ENCODE data around the gene RAB3D.
"Not testable (repeated sequence)": the region's sequence is repeated elsewhere in the genome, so short reads cannot be mapped to it uniquely, and the experiment has no call there.

Gene RAB3D

DNA sequence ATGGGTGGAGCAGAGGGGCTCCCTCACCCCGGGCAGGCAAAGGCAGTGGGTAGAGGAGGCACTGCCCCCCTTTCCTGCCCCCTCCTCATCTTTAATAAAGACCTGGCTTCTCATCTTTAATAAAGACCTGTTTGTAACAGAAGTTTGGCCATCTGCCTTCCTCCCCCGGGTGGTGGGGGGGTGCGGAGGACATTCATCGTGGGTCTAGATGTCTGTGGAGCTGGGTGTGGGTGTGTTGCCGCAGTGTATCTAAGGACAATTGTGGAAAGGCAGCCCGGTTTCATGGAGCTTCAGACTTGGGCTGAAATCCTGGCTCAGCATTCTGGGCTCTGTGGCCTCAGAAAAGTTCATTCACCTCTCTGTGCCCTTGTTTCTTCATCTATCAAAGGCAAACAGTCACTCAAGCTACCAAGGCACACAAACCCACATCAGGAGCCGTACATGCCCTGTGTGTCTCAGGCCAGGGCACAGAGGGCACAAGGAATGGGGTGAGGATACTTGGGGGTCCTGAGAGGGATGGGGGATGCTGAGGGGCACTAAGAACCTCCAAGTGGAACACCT is 26.2 kb upstream of the RAB3D start:
- DNase-seq: no peak

DNA sequence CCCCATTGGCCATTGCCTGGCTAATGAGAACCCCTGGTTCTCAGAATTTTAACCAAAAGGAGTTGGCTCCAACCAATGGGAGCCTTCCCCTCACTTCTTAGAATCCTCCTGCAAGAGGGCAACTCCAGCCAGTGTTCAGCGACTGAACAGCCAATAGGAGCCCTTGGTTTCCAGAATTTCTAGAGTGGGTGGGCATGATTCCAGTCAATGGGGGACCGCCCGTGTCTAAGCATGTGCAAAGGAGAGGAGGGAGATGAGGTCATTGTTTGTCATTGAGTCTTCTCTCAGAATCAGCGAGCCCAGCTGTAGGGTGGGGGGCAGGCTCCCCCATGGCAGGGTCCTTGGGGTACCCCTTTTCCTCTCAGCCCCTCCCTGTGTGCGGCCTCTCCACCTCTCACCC is 25.5 kb upstream of the RAB3D start:
- DNase-seq: no peak

DNA sequence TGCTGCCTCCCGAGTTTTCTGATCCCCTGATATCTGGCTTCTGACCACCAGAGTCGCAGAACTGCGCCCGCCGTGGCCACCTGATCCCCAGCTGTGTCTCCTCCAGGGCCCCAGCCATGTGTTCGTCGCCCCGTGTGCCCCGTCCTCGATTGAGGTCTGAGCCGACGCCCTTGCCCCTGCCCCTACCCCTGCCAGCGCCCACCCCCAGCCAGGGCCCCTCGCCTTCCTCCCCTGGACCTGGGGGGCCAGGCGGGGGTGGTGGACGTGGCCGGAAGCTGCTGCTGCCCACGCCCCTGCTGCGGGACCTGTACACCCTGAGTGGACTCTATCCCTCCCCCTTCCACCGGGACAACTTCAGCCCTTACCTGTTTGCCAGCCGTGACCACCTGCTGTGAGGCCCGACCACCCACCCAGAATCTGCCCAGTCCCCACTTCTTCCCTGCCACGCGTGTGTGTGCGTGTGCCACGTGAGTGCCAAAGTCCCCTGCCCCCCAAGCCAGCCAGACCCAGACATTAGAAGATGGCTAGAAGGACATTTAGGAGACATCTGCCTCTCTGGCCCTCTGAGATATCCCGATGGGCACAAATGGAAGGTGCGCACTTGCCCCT is 24.9 kb upstream of the RAB3D start:
- DNase-seq: no peak

DNA sequence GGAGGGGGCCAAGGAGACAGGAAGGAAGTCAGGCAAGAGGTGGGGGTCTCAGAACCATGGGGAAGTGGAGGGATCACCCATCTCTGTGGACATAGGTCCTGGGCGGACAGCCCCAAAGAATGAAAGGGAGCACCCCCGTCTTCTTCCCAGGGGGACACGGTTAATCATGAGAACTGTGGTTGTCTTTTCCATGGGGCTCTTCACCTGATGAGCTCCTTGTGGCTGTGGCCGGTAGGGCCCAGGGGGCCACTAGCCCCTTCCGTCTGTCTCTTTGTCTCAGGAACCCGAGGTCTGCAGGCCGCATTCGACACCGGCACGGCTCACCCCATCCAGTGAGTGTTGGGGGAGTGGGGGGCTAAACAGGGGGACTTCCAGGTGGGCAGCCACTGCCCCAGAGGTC is 24.4 kb upstream of the RAB3D start:
- no peak for DNase-seq

DNA sequence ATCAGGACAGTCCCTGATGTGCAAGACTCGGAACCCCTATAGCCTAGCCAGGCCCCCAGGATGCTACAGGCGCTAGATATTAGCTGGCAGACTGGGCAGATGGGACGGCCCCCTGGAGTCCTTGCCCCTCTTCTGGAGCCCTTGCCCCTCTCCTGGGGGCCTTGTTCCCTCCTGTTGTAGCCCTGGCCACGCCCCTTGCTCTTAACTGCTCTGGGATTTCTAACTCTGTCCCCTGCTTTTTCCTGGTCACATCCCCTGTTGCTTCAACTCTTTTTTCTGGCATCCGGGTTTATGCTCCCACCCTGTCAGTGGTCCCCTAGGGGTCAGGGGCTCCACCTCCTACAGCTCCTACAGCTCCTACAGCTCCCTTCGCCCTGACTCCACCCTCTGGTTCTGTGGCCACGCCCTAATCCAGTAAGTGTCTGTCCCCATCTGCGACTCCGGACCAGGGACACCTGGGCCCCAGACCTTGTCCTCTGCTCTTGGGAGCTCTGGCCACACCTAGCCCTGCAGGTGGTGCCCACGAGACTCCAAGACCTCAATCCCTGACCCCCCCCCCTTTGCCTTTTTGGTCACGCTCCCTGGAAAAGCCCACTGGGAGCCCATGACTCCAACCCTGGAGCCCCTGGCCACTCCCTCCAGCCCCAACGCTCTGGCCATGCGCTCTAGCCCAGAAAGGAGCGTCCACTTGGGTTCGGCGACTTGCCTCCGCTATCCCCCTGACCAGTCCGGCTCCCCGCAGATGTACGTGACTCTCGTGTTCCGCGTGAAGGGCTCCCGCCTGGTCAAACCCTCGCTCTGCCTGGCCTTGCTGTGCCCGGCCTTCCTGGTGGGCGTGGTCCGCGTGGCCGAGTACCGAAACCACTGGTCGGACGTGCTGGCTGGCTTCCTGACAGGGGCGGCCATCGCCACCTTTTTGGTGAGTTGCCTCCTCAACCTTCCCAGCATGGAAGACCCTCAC is 22.6 kb upstream of the RAB3D start:
- DNase-seq: no peak

DNA sequence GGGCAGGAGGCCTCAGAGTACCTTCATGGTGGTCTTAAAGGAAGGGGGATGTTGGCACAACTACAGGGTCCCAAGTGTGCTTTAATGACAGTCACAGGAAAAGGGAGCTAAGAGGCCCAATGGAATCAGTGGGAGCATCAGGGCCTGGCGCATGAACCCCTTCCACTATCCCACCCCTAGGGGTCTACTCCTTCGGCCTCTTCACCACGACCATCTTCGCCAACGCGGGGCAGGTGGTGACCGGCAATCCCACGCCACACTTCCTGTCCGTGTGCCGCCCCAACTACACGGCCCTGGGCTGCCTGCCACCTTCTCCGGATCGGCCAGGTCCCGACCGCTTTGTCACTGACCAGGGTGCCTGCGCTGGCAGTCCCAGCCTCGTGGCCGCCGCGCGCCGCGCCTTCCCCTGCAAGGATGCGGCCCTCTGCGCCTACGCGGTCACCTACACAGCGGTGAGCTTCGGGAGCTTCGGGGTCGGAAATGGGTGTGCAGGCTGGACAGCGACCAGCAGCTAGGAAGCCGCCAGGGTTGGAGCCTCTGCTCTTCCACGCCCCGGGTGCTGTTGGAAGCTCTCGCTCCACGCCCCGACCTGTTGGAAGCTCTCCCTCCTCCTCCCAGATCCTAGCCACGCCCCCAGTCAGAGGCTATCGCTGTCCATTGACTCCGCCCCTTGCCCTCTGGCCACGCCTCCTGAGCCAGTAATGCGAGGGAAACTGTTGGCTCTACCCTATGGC is 21.7 kb upstream of the RAB3D start:
- no peak for DNase-seq

DNA sequence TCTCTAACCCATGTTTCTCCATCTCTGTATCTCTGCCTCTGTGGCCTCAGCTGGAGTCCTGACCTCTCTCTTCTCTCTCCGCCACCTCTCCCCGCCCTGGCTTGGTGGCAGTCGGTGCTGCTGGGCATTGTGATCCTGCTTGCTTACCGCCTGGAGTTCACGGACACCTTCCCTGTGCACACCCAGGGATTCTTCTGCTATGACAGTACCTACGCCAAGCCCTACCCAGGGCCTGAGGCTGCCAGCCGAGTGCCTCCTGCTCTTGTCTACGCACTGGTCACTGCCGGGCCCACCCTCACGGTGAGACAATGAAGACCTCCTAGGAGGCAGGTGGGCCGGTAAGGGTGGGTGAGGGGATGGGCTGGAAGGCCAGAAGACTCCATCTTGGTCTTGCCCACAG is 20.0 kb upstream of the RAB3D start:
- DNase-seq: no peak

DNA sequence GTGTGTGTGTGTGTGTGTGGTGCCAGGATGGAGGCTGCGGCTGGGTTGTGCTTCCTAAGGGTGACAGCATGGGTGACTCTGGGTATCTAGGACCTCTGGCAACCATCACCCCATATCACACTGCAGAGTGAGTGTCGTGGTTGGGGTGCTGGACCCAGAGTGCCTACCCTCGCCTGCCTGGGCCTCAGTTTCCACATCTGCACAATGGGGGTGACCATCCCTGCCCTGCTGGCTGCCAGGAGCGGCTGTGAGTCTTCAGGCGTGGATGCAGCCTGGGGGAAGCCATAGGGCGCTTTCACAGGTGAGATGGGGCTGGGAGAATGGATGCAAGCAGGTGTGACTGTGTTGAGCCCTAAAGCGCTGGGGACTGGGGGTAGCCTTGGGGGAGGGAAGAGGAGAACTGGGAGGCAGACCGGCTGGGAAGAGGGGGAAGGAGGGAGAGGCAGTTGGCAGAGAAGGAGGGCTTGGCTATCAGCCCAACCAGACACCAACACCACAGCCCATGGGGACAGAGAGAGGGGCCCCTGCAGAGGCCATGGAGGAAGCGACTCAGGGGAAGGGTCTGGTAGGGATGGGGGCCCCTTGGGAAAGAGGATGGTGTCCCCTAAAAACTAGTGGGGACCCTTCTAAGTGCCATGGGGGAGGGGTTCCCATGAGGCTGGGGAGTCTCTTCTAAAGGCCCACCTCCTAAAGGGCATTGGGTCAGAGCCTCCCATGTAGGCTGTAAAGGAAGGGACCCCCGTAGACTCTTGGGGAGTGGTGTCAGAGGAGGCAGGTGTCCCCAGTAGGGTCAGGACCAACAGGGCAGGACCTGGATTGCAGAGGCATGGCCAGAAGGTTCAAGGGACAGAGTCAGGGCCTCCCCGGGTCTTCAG is 17.5 kb upstream of the RAB3D start:
- DNase-seq: no peak

DNA sequence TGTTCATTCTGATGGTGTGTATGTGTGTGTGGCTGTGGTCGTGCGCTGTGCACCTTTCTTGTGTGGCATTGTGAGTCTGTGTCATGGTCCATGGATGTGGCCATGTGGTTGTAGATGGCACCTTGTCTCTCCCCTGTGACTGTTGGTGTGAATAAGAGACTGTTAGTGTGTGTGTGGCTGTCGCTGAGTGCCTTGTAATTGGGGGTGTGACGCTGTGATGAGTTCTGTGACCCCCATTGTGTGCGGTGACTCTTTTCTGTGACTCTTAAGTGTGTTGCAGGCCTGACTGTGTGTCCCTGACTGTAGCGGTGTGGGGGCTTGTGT is 16.6 kb upstream of the RAB3D start:
- no peak for DNase-seq

DNA sequence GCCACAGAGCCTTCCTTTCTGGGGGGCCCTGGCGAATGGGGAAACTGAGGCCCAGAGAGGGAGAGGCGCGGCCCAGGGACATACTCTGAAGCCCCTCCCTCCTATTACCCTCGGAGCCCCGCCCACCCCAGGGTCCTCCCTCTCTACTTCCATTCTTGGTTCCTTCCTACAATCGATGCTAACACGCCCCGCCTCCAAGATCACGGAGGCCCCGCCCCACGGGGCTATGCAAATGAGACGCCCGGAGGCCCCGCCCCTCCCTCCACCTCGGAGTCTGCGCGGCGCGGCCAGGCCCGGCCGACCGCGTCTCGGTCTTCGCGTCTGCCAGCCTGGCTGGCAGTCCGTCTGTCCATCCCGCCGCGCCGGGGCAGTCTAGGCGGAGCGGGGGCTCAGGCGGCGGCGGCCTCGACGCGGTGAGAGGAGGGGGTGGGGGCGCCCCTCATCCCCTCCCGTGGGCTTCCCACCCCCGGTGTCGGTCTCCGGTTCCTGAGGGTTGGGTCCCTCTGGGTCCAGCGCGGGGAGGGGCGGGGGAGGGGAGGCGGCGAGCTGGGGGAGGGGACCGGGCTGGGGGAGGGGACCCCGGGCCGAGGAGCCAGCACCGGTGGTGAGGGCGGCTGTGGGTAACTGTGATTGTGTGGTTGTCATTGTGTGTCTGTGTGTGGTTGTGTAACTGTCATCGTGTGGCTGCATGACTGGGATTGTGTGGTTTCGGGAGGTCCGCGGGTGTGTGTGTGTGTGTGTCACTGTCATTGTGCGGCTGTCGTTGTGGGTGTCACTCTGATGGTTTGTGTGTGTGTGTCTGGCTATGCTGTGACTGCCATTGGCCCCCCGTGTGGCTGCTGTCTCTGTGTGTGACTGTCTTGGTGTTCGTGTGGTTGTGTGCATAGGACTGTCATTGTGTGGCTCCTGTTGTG is 16.0 kb upstream of the RAB3D start, which contains the start of gene PLPPR2:
Gene PLPPR2 (plus strand): TSS at position 273 of the 914 bp plus-strand sequence. CDS start 2,242 bp downstream, outside the sequence.
- DNase-seq: peak; percentile 86

DNA sequence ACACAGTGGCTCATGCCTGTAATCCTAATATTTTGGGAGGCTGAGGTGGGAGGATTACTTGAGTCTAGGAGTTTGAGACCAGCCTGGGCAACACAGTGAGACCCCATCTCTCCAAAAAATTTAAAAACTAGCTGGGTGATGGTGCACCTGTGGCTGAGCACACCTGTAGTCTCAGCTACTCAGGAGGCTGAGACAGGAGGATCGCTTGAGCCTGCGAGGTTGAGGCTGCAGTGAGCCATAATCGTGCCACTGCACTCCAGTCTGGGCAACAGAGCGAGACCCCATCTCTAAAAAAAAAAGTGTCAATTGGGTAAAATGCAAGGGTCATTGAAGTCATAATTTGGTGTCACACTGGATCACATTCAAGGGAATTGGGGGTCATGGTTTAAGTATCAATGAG is 14.6 kb upstream of the RAB3D start:
- DNase-seq: not testable (repeated sequence)

DNA sequence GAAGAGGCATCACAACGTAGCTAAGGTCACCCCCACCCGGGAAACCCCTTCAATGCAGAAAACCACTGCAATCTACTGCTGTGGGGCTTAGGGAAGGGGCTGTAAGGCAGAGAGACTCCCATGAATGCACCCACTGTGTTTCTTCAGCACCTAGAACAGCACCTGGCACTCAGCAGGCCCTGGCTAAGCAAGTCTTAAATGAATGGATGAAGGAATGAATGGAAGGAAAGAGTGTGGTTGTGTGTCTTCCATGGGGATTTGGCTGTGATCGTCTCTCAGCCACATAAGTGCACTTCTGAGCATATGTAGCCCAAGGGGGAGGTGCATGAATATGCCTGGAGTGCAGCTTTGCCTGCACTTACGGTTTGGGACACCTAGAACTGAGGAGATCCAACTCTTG is 9.7 kb upstream of the RAB3D start:
- no peak for DNase-seq

DNA sequence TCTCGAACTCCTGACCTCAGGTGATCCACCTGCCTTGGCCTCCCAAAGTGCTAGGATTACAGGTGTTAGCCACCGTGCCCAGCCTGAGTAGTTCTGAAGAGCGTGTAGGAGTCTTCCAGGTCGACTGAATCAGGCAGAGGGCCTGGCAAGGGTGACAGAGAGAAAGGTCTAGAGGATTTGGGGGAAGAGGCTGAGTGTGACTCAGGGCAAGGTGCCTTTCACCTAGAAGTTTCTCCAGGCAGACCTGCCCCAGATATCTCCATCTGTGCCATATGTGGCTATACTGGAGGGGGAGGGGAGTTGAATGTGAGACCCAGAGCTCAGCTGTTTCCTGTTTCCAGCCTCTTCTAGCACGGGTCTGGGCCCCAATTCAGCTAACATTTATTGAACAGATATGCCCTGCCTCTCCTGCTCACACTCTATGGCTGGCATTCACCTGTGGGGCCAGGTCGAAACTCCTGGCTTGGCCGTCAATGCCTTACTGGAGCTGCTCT is 8.1 kb upstream of the RAB3D start:
- no peak for DNase-seq

DNA sequence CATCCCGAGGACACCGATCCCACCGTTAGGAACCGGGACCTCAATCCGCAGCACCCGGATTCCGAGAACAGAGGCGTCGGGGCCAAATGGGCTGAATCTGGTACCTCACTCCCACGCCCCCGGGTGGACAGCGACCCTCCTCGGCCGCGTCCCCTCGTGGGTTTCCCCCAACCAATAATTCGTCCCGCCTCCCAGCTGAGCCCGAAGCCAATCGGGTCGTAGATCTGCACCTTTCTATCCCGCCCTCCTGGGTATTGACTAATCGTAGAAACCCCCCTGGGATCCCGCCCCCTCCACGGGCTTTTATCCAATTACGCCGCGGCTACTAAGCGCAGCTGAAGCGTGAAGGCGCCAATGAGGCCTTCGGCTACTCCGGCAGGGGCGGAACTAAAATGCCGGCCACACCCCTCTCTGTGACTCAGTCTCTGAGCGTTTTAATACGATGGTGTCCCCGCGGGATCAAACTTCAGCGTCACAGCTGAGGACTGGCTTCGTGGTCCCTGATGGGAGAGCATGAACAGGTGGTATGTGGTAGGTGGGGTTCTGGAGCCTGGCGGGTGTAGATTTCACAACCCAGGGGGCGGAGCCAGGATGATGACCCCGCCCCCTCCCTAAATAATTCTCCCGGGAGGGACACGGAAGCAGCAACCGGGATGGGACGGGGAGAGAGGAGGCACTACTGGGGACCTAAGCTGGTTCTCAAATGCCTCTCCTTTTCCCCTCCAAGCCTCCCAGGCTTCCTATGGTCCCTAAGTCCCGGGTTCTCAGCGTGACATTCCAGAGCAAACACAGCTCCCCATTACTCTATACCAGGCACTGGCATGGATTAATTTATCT is 6.9 kb upstream of the RAB3D start, which contains the start of the genes CCDC159 and TMEM205:
Gene CCDC159 (plus strand): TSS at position 416 of the 837 bp plus-strand sequence. CDS start 88 bp downstream, at position 504.
Gene TMEM205 (minus strand): TSS at position 165 of the 837 bp plus-strand sequence. CDS start 649 bp downstream, outside the sequence.
- DNase-seq: peak; percentile 99

DNA sequence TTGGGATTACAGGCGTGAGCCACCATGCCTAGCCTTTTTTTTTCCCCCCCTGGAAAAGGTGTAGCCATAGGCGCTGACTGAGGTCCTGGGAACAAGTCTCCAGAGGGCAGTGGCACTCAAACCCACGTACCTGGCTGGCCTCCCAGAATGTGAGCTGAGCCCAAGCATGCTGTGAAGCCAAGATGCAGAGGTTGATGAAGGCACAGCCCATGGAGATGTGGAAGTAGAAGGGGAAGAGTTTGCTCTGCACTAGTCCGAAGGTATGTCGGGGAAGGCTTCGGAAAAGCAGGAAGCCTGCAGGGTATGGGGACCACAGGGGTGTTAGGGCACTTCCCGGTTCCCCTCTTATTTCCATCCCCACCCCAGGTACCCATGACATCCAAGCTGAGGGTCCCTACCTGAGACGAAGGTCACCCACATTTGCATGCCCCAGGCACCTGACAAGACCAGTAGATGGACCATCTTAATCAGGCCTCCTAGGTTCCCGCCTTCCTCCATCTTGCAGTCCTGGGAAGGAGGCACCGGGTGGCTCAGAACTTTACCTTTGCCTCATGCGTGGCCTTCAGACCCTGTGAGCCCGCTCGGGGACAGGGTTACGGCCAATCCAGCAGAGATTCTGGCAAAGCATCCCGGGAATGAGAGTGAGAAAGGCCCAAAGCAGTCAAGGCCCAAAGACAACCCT is 5.8 kb upstream of the RAB3D start:
- DNase-seq: no peak

DNA sequence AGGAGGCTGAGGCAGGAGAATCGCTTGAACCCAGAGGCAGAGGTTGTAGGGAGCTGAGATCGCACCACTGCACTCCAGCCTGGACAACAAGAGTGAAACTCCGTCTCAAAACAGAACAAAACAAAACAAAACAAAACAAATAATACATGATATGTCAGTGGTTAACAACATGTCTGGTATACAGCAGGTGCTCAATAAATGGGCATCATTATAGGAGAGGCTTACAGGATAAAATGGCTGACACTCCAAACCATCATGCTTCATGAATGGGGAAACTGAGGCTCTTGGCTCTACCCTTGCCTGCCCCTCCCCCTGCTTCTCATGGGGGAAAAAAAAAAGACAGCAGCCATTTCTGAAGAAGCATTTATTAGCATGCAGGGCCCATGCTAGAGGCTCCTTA is 3.0 kb upstream of the RAB3D start:
- DNase-seq: no peak

DNA sequence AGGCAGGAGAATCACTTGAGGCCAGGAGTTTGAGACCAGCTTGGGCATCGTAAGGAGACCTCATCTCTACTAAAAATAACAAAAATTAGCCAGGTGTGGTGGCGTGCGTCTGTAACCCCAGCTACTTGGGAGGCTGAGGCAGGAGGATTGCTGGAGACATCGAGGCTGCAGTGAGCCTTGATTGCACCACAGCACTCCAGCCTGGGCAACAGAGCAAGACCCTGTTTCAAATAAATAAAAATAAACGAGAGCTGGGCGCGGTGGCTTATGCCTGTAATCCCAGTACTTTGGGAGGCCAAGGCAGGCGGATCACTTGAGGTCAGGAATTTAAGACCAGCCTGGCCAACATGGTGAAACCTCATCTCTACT is 626 bp upstream of the RAB3D start:
- not testable (repeated sequence) for DNase-seq

DNA sequence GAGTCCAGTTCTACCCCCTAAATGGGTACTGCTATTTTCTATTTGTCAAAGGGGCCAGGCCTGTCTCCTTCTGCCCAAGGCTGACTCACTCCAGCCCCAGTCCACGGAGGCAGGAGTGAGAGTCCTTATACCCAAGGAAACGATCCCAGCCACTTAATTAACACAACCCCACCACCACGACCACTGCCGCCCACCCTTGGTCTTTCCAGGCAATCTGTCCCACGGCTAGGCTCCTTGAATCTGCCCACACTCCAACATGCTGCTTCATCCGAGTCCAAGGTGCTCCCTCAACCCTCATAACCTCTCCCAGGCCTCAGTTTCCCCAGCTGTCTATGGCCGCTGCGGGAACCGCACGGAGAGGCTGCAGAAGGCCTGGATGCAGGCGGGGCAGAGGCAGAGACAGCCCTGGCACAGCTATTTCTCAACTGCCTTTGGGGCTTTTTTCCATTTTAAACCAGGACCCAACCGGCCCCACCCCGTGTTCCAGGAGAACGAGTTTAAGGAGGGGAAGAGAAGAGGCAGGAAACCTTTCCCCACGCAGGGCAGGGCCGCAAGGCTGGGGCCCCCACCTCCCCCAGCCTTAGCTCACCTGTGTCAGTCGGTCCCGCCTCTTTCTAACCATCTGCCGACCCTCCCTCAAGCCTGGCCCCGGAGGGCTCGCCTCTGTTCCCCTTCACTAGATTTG is 746 bp downstream of the RAB3D start:
- DNase-seq: no peak

DNA sequence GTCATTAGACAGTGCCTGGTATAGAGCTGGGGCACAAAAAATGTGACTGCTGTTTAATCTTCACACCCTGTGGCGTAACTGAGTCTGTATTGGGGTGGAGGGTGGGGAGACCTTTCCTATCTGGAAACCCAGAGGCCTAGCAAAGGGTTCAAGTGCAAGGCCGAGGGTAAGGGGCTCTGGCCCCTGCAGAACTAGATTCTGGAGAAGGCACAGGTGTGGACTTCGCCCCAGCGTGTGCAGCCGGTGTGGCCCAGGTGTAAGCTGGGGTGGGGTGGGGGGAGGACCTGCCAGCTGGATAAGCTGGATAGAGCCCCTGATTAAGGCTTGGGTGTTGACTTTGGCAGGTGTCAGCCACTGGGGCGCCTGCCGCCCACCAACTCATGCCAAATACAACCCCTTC is 1.3 kb downstream of the RAB3D start:
- DNase-seq: no peak
